ENCODE data around the gene PDK1. TPM values are rescaled to one million over a fixed set of nuclear protein-coding genes. Genes with fewer than 3 reads are reported as not detected.

Gene PDK1
- total RNA-seq, 1 donor from 2014 or later, result 24.2 TPM

- Histone ChIP-seq H3K4me3 (no peak overlapping the region), H3K27ac (no peak overlapping the region), H3K4me1 (no peaks in the 10 kb centered on the region), H3K36me3 (no peaks in the 10 kb centered on the region), H3K9me3 (no peaks in the 10 kb centered on the region), H3K27me3 (no peaks in the 10 kb centered on the region)
- DNase-seq (ENCODE audit: low spot score in 2 of 2), result no peak
- no peak for TF ChIP-seq CTCF (IDR thresholded peaks at IDR 0.05)
- intact Hi-C loops (cut with DNase I), result no loop called here
Measured at GRCh38 chr2:172613040-172613439, 57.1 kb downstream of the PDK1 start.

- no peak for DNase-seq (ENCODE audit: low spot score in 2 of 2)
- no peak for TF ChIP-seq CTCF (IDR thresholded peaks at IDR 0.05)
- intact Hi-C loops (cut with DNase I), result no loop called here
Measured at GRCh38 chr2:172613615-172614231, 57.8 kb downstream of the PDK1 start.

GRCh38 chr2:172614932-172615331 is 59.0 kb downstream of the PDK1 start:
- TF ChIP-seq CTCF (IDR thresholded peaks at IDR 0.05), result no peak
- no peaks in the 10 kb centered on the region for H3K36me3 ChIP-seq
- H3K27ac ChIP-seq, result no peak overlapping the region
- H3K9me3 ChIP-seq, result no peaks in the 10 kb centered on the region
- DNase-seq (ENCODE audit: low spot score in 2 of 2), result no peak
- H3K27me3 ChIP-seq, result no peaks in the 10 kb centered on the region
- intact Hi-C loops (cut with DNase I), result no loop called here
- no peak overlapping the region for H3K4me3 ChIP-seq
- H3K4me1 ChIP-seq, result no peaks in the 10 kb centered on the region

More at GRCh38 chr2:172613615-172614231, 57.8 kb downstream of the PDK1 start:
- Histone ChIP-seq H3K27ac (no peak overlapping the region), H3K9me3 (no peaks in the 10 kb centered on the region), H3K27me3 (no peaks in the 10 kb centered on the region), H3K36me3 (no peaks in the 10 kb centered on the region), H3K4me1 (no peaks in the 10 kb centered on the region), H3K4me3 (no peak overlapping the region)

GRCh38 chr2:172615727-172616261 is 59.9 kb downstream of the PDK1 start:
- Histone ChIP-seq H3K9me3 (no peaks in the 10 kb centered on the region), H3K4me1 (no peaks in the 10 kb centered on the region), H3K27me3 (no peaks in the 10 kb centered on the region), H3K36me3 (no peaks in the 10 kb centered on the region), H3K4me3 (no peak overlapping the region), H3K27ac (no peak overlapping the region)
- no peak for TF ChIP-seq CTCF (IDR thresholded peaks at IDR 0.05)
- DNase-seq (ENCODE audit: low spot score in 2 of 2), result no peak
- intact Hi-C loops (cut with DNase I), result no loop called here

GRCh38 chr2:172617115-172617514 is 61.2 kb downstream of the PDK1 start:
- no peak for DNase-seq (ENCODE audit: low spot score in 2 of 2)
- no peak overlapping the region for H3K4me3 ChIP-seq
- no peaks in the 10 kb centered on the region for H3K4me1 ChIP-seq
- no peaks in the 10 kb centered on the region for H3K27me3 ChIP-seq
- no peak for TF ChIP-seq CTCF (IDR thresholded peaks at IDR 0.05)
- no peaks in the 10 kb centered on the region for H3K9me3 ChIP-seq
- H3K27ac ChIP-seq, result no peak overlapping the region
- H3K36me3 ChIP-seq, result no peaks in the 10 kb centered on the region
- intact Hi-C loops (cut with DNase I), result no loop called here
